ENCODE measurements around the gene ZNF469. TPM values are rescaled to one million over a fixed set of nuclear protein-coding genes. Genes with fewer than 3 reads are reported as not detected.

Gene ZNF469
- total and polyA plus RNA-seq, 2 donors (not counting 3 experiments of a cell fraction or from before 2014, with no cell fraction given) = 0.90 to 5.7 TPM

- Histone ChIP-seq H4K20me1 (replicated peaks; ENCODE audit: control insufficient read depth, extremely low read depth, insufficient read depth, low read length) (no peaks in the 10 kb centered on the region), H3K9me3 (replicated peaks; ENCODE audit: control insufficient read depth, insufficient read depth, low read length) (no peaks in the 10 kb centered on the region), H3K4me3 (replicated peaks in 1 of 3; ENCODE audit: insufficient read depth in 1 of 3, low read depth in 1 of 3, low read length in 3 of 3) (no peak overlapping the region), H3K4me1 (ENCODE audit: control insufficient read depth, extremely low read depth, insufficient read depth, low read length) (no peaks in the 10 kb centered on the region), H3K27me3 (ENCODE audit: control insufficient read depth in 2 of 2, insufficient read depth in 2 of 2, low read length in 2 of 2) (no peaks in the 10 kb centered on the region), H3K9ac (replicated peaks; ENCODE audit: extremely low read depth, insufficient read depth, low read length) (no peak overlapping the region), H2AFZ (ENCODE audit: low read depth, low read length) (no peak overlapping the region), H3K36me3 (ENCODE audit: control insufficient read depth in 2 of 2, extremely low read depth in 1 of 2, insufficient read depth in 2 of 2, low read length in 2 of 2) (no peaks in the 10 kb centered on the region), H3K79me2 (ENCODE audit: control insufficient read depth, insufficient read depth, low read length) (no peaks in the 10 kb centered on the region), H3K27ac (ENCODE audit: insufficient read depth, low read depth, low read length) (no peak overlapping the region), H3K4me2 (ENCODE audit: insufficient read depth, low read length) (no peak overlapping the region), H3K9me1 (replicated peaks; ENCODE audit: control insufficient read depth, extremely low read depth, insufficient read depth, low read length) (no peaks in the 10 kb centered on the region)
- dilution Hi-C loops (cut with MboI; ENCODE audit: extremely low pct_ligation_motif_present, low sequenced_read_pairs) = no loop called here
- ChIA-PET POLR2A (no interaction called here), CTCF (no interaction called here)
- BruUV-seq (replicated peaks) = no TSS peak
- intact Hi-C loops (cut with micrococcal nuclease) = no loop called here
- DNase-seq (ENCODE audit: low read depth, low spot score) (no peak), FAIRE-seq (no peak)
- no peak for TF ChIP-seq MAX (IDR thresholded peaks at IDR 0.05; ENCODE audit: insufficient read depth, insufficient read length)
- TF ChIP-seq EZH2 (IDR thresholded peaks at IDR 0.05; ENCODE audit: borderline replicate concordance, low read depth, low read length, severe bottlenecking) = no peak
- TF ChIP-seq CTCF (IDR thresholded peaks at IDR 0.05; ENCODE audit: extremely low read depth in 1 of 2, insufficient read depth in 1 of 2, low read depth in 1 of 2, low read length in 2 of 2) = no peak
- no peak for TF ChIP-seq JUN (IDR thresholded peaks at IDR 0.05; ENCODE audit: borderline replicate concordance, insufficient read depth, insufficient read length, low read depth)
- TF ChIP-seq POLR2A (IDR thresholded peaks at IDR 0.05; ENCODE audit: low read depth, low read length) = no peak
- TF ChIP-seq POLR2AphosphoS5 (IDR thresholded peaks at IDR 0.05; ENCODE audit: insufficient read depth, low read depth, low read length) = no peak
- no peak for TF ChIP-seq MYC (IDR thresholded peaks at IDR 0.05; ENCODE audit: low read depth, low read length)
Measured at GRCh38 chr16:88411951-88412576, 29.3 kb downstream of the ZNF469 start.
